Activated naive CD4-positive, alpha-beta T cell treated with anti-CD3 and anti-CD28 coated beads, Interleukin-2, amount 10 ng/mL, durations not matched to agents 7 days and 5 days (primary cell): ENCODE measurements around the gene CD83.

Source experiments
- CTCF ChIA-PET: fragments of 350-600 bp; sonication (Branson Sonifier 250); formaldehyde crosslinking; loops from one replicate; lab custom pipeline; 2021; ENCODE audit warnings: antibody characterized with exemption; lab: Charles Lee
- DNase-seq: peaks from one replicate; pipeline ENCODE4 v3.0.0-alpha.2; 2020
- H3K27ac Mint-ChIP-seq: one replicate; pipeline ENCODE4 v1.8.0; 2021; ENCODE audit warnings: mild to moderate bottlenecking, moderate library complexity, mixed read lengths
- H3K27me3 Mint-ChIP-seq: one replicate; pipeline ENCODE4 v1.8.0; 2021; ENCODE audit warnings: mild to moderate bottlenecking, mixed read lengths
- H3K36me3 Mint-ChIP-seq: one replicate; pipeline ENCODE4 v1.8.0; 2021; ENCODE audit warnings: mixed read lengths
- H3K4me1 Mint-ChIP-seq: one replicate; pipeline ENCODE4 v1.8.0; 2021; ENCODE audit warnings: mixed read lengths
- H3K4me3 Mint-ChIP-seq: one replicate; pipeline ENCODE4 v1.8.0; 2021; ENCODE audit warnings: mild to moderate bottlenecking, moderate library complexity, mixed read lengths
- H3K9me3 Mint-ChIP-seq: one replicate; pipeline ENCODE4 v1.8.0; 2021; ENCODE audit warnings: mixed read lengths

CD83 gene

DNA sequence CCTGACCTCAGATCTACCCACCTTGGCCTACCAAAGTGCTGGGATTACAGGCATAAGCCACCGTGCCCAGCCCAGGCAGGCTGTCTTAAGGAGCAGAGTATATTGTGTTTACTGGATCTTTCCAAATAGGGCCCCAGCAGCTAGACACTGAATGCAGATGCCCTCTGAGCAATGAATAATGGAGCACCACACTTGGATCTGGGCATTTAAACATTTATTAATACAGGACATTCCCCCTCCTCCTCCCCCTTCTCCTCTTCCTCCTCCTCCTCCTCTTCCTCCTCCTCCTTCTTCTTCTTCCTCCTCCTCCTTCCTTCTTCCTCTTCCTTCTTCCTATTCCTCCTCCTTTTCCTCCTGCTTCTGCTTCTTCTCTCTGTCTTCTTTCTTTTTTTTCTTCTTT lies 34.2 kb downstream of the CD83 start:
- CTCF ChIA-PET: no interaction called here
- H3K9me3 Mint-ChIP-seq: no peaks in the 10 kb centered on the region
- H3K27me3 Mint-ChIP-seq: no peaks in the 10 kb centered on the region
- H3K27ac Mint-ChIP-seq: no peak overlapping the region
- no peak for DNase-seq
- H3K4me1 Mint-ChIP-seq: no peaks in the 10 kb centered on the region
- H3K4me3 Mint-ChIP-seq: no peak overlapping the region
- no peaks in the 10 kb centered on the region for H3K36me3 Mint-ChIP-seq

DNA sequence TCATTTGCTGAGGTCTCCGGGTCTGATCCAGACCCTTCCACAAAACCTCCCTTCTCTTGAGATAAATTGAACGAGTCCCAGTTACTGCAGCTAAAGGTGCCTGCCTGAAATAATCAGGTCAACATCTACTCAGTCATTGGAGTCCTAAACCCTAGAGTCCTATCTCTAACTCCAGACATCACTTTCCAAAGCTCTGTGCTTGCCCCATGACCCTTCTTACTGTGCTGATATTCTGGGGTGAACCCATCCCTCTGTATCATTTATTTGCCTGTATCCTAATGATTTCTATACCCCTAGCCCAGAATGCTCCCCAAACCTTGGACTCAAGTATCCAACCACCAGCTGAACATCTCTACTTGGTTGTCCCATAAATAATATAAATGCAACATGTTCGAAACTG lies 35.7 kb downstream of the CD83 start:
- Mint-ChIP-seq H3K36me3 (no peaks in the 10 kb centered on the region), H3K9me3 (no peaks in the 10 kb centered on the region), H3K4me3 (no peak overlapping the region), H3K27me3 (peaks cover 4% of the 10 kb centered on the region), H3K27ac (no peak overlapping the region), H3K4me1 (no peaks in the 10 kb centered on the region)
- no peak for DNase-seq
- CTCF ChIA-PET: interaction anchor here (0.7 to 0.8 kb wide), 2 partner anchors 9 to 24 kb away, joined by 3 read pairs; no protein-coding TSS in a partner anchor

DNA sequence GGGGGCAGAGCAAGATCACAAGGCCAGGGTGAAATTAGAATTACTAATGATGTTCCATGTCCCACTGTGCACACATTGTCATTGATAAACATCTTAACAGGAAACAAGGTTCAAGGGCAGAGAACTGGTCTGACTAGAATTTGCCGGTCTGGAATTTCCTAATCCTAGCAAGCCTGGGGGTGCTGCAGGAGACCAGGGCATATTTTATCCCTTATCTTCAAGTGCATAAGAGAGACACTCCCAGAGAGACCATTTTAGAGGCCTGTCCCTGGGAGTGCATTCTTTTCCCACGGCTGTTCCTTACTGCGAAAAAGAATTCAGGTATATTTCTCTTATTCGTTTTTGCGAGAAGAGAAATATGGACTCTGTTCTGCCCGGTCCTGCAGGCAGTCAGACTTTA lies 41.5 kb downstream of the CD83 start:
- Mint-ChIP-seq H3K27ac (no peak overlapping the region), H3K27me3 (peaks cover 8% of the 10 kb centered on the region), H3K36me3 (no peaks in the 10 kb centered on the region), H3K4me3 (no peak overlapping the region), H3K4me1 (no peaks in the 10 kb centered on the region), H3K9me3 (peaks cover 2% of the 10 kb centered on the region)
- DNase-seq: no peak
- CTCF ChIA-PET: no interaction called here

DNA sequence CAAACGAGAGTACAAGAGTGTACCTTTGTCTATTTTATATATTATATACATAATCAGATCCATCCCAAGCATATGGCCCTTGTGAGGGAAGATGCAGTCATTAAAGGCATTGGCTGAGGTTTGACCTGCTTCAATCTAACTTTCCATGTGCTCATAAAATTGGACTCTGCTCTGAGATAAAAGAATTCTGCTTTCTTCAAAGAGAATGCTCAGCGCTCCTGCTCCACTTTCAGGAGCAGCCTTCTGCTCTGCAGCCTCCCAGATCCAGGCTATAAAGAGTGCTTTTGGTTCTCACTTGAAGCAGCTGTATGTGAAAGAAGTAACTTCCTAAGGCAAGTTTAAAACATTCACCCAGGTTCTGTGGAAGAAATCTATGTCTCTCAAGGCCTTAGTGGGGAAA lies 45.3 kb downstream of the CD83 start:
- H3K4me1 Mint-ChIP-seq: no peaks in the 10 kb centered on the region
- H3K4me3 Mint-ChIP-seq: no peak overlapping the region
- no peak for DNase-seq
- H3K27me3 Mint-ChIP-seq: peaks cover 7% of the 10 kb centered on the region
- no peaks in the 10 kb centered on the region for H3K36me3 Mint-ChIP-seq
- CTCF ChIA-PET: no interaction called here
- H3K9me3 Mint-ChIP-seq: peaks cover 2% of the 10 kb centered on the region
- no peak overlapping the region for H3K27ac Mint-ChIP-seq

- peaks cover 10% of the 10 kb centered on the region for H3K27me3 Mint-ChIP-seq
- CTCF ChIA-PET: interaction anchor here (0.8 kb wide), 1 partner anchor 1416 kb away, joined by 3 read pairs; no protein-coding TSS in a partner anchor
- H3K27ac Mint-ChIP-seq: no peak overlapping the region
These were observed 47.5 kb downstream of the CD83 start for GRCh38 chr6:14165091-14165490.

DNA sequence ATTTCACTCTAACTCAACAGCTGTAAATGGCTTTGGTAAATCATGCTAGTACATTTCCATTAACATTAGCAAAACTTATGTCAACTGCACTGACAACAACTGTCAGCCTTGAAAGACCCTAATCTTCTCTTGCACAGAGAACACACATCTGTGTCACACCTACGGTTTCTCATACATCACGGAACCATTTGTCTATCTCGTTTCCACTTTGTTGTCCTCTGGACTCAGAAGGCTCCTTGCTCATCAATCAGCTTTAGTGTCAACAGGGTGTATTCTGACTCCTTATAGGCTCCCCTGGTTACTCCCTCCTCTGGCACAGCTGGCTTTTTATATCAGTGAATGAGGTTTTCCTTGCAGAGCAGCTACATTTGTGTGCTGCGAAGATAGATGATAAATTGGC lies 49.3 kb downstream of the CD83 start:
- H3K9me3 Mint-ChIP-seq: peaks cover 22% of the 10 kb centered on the region
- no peak for DNase-seq
- H3K4me1 Mint-ChIP-seq: no peaks in the 10 kb centered on the region
- no peak overlapping the region for H3K4me3 Mint-ChIP-seq
- H3K36me3 Mint-ChIP-seq: peaks cover 2% of the 10 kb centered on the region
- CTCF ChIA-PET: no interaction called here
- H3K27ac Mint-ChIP-seq: no peak overlapping the region
- H3K27me3 Mint-ChIP-seq: peaks cover 10% of the 10 kb centered on the region

More at GRCh38 chr6:14165091-14165490, 47.5 kb downstream of the CD83 start:
- H3K4me1 Mint-ChIP-seq: no peaks in the 10 kb centered on the region
- no peak for DNase-seq
- H3K4me3 Mint-ChIP-seq: no peak overlapping the region
- H3K36me3 Mint-ChIP-seq: peaks cover 2% of the 10 kb centered on the region
- peaks cover 11% of the 10 kb centered on the region for H3K9me3 Mint-ChIP-seq

DNA sequence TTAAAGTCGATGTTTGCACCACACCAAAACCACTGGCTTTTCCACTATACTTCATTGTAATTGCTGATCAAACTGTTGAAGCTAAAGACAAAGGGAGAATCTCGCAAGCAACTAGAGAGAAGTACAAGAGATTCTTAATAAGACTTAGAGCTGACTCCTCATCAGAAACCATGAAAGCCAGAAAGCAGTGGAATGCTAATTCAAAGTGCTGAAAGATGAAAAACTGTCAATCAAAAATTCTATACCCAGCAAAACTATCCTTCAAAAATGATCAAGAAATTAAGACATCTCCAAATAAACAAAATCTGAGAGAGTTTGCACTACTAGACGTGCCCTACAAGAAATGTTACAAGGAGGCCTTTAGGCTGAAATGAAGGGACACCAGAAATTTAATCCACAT lies 52.6 kb downstream of the CD83 start:
- no peak for DNase-seq
- CTCF ChIA-PET: no interaction called here
- Mint-ChIP-seq H3K27me3 (peaks cover 6% of the 10 kb centered on the region), H3K27ac (no peak overlapping the region), H3K4me3 (no peak overlapping the region), H3K36me3 (peaks cover 2% of the 10 kb centered on the region), H3K9me3 (peaks cover 22% of the 10 kb centered on the region), H3K4me1 (no peaks in the 10 kb centered on the region)

- CTCF ChIA-PET: no interaction called here
- DNase-seq: no peak
- peaks cover 6% of the 10 kb centered on the region for H3K27me3 Mint-ChIP-seq
- no peak overlapping the region for H3K4me3 Mint-ChIP-seq
- H3K9me3 Mint-ChIP-seq: peaks cover 22% of the 10 kb centered on the region
- H3K36me3 Mint-ChIP-seq: peaks cover 2% of the 10 kb centered on the region
- H3K27ac Mint-ChIP-seq: no peak overlapping the region
- H3K4me1 Mint-ChIP-seq: no peaks in the 10 kb centered on the region
These were observed 55.0 kb downstream of the CD83 start for GRCh38 chr6:14172562-14172961.

DNA sequence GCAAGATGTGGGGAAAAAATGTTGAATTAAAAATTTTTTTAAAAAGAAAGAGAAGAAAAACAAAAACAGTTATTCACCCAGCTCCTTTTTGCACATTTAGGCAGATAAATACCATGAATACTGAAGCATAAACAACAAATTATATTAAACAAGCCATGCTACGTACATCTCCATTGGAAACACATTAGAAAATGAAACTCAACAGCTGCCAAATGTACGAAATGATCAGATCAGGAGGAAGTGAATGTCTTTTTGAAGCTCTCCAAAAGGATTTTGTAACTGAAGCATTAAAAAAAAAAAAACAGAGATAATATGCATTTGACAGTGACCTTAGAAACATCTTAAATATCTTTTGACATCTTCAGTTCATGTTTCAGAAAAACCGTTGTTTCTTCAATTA lies 56.7 kb downstream of the CD83 start:
- H3K27me3 Mint-ChIP-seq: no peaks in the 10 kb centered on the region

DNA sequence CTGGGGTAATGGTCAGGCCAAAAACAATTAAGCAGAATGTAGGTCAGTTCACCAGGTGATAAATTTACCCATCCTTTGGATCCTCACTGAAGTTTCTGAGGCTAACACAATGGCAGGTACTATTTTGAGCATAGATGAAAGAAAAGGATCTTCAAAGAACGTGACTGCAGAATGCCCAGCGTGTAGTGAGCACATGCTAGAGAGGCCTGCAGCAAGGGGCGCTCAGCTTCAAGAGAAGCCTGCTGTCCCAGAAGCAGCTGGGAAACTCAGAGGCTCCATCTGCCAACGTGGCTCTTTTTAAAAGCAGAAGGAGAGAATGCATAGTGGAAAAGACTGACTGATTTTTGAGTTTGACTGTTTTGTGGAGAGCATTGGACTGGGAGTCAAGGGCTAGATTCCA lies 57.4 kb downstream of the CD83 start:
- DNase-seq: no peak
- CTCF ChIA-PET: no interaction called here
- no peaks in the 10 kb centered on the region for H3K4me1 Mint-ChIP-seq
- no peak overlapping the region for H3K4me3 Mint-ChIP-seq
- H3K27ac Mint-ChIP-seq: no peak overlapping the region
- H3K36me3 Mint-ChIP-seq: no peaks in the 10 kb centered on the region
- H3K27me3 Mint-ChIP-seq: peaks cover 3% of the 10 kb centered on the region
- peaks cover 12% of the 10 kb centered on the region for H3K9me3 Mint-ChIP-seq

More for the DNA sequence above, 56.7 kb downstream of the CD83 start:
- H3K36me3 Mint-ChIP-seq: no peaks in the 10 kb centered on the region
- CTCF ChIA-PET: no interaction called here
- H3K9me3 Mint-ChIP-seq: peaks cover 19% of the 10 kb centered on the region
- no peaks in the 10 kb centered on the region for H3K4me1 Mint-ChIP-seq
- no peak overlapping the region for H3K4me3 Mint-ChIP-seq
- H3K27ac Mint-ChIP-seq: no peak overlapping the region
- no peak for DNase-seq

DNA sequence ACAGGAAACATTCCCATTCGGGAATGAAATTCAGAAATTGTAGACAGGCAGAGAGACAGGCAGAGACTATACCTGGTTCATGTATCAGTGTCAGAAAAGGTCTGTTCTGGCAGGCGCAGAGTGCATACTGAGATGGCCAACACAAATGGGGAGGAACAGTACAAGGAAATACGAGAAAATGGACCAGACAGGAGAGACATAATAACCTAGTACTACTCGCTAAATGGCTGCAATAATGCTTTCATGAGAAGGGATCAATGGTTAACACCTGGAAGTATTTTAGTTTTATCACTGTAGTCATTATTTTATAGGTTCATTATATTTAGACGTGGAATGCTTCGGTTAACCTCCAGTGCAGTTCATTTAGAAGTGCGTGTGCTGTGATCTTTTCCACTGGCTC lies 58.9 kb downstream of the CD83 start:
- Mint-ChIP-seq H3K36me3 (no peaks in the 10 kb centered on the region), H3K4me3 (no peak overlapping the region), H3K9me3 (peaks cover 2% of the 10 kb centered on the region), H3K27me3 (peaks cover 3% of the 10 kb centered on the region), H3K27ac (no peak overlapping the region), H3K4me1 (no peaks in the 10 kb centered on the region)
- CTCF ChIA-PET: no interaction called here
- no peak for DNase-seq

GRCh38 chr6:14177413-14178082 lies 60.0 kb downstream of the CD83 start:
- Mint-ChIP-seq H3K27ac (no peak overlapping the region), H3K36me3 (no peaks in the 10 kb centered on the region), H3K9me3 (no peaks in the 10 kb centered on the region), H3K4me1 (no peaks in the 10 kb centered on the region), H3K4me3 (no peak overlapping the region), H3K27me3 (peaks cover 3% of the 10 kb centered on the region)
- no peak for DNase-seq
- CTCF ChIA-PET: no interaction called here

DNA sequence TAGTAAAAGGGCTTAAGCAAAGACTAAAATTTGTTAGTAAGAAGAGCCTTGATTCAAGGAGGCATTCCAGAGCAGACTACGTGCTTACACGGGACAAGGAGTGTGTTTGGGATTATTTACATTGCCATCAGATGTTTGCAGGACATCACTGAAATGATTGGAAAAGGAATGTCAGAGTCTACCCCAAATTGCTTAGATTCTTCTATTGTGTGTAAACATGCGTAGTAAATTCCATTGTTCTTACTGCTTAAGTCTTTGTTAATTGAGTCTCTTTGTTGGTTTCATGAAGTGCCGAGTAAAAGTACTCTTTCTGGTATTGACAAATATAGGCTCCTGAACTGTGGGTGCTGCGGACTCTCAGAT lies 60.5 kb downstream of the CD83 start:
- no peak overlapping the region for H3K27ac Mint-ChIP-seq
- H3K27me3 Mint-ChIP-seq: peaks cover 3% of the 10 kb centered on the region
- no peaks in the 10 kb centered on the region for H3K4me1 Mint-ChIP-seq
- H3K4me3 Mint-ChIP-seq: no peak overlapping the region
- CTCF ChIA-PET: no interaction called here
- DNase-seq: no peak
- no peaks in the 10 kb centered on the region for H3K36me3 Mint-ChIP-seq
- H3K9me3 Mint-ChIP-seq: no peaks in the 10 kb centered on the region

- Mint-ChIP-seq H3K9me3 (no peaks in the 10 kb centered on the region), H3K4me3 (no peak overlapping the region), H3K27ac (no peak overlapping the region), H3K27me3 (peaks cover 3% of the 10 kb centered on the region), H3K36me3 (no peaks in the 10 kb centered on the region), H3K4me1 (no peaks in the 10 kb centered on the region)
- no peak for DNase-seq
- CTCF ChIA-PET: no interaction called here
These were observed 63.0 kb downstream of the CD83 start for GRCh38 chr6:14180609-14181008.

DNA sequence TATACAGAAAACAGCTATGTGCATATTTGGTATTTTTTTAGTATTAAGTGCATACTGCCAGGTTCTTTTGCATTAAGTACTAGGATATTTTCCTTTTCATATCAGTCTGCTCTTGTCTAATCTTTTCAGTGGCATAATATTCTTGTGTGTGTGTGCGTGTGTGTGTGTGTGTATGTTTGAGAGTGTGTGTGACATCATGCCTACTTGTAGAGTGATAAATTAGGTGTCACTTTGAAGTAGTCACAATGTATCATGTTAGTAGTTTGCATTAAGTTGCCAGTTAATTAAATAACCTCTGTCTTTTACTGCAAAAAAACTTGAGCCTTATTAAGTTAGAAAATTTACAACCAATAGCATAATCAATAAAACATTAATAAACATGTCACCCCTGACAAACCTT lies 65.3 kb downstream of the CD83 start:
- Mint-ChIP-seq H3K36me3 (no peaks in the 10 kb centered on the region), H3K4me1 (no peaks in the 10 kb centered on the region), H3K4me3 (no peak overlapping the region), H3K27me3 (peaks cover 3% of the 10 kb centered on the region), H3K27ac (no peak overlapping the region), H3K9me3 (no peaks in the 10 kb centered on the region)
- CTCF ChIA-PET: no interaction called here
- no peak for DNase-seq
